B cell (primary cell): ENCODE measurements around the gene WNK2. TPM values are rescaled to one million over a fixed set of nuclear protein-coding genes. Genes with fewer than 3 reads are reported as not detected.

Source experiments
- ATAC-seq: fragments of 200-7000 bp; cut with Tn5 transposase; one replicate; pipeline ENCODE4 v1.10.0; 2021; ENCODE audit warnings: low read depth, mild to moderate bottlenecking, moderate number of reproducible peaks, moderate library complexity
- CTCF ChIA-PET: fragments of 350-600 bp; sonication (Branson Sonifier 250); formaldehyde crosslinking; loops from one replicate; lab custom pipeline; 2021; ENCODE audit warnings: antibody characterized with exemption, inconsistent platforms; lab: Charles Lee
- POLR2A ChIA-PET: fragments of 350-600 bp; sonication (Branson Sonifier 250); formaldehyde crosslinking; loops from one replicate; lab custom pipeline; 2021; ENCODE audit warnings: antibody characterized with exemption; lab: Charles Lee
- DNase-seq: peaks from one replicate; pipeline ENCODE4 v3.0.0; 2013
- H2AFZ ChIP-seq: 2 replicates; pipeline ENCODE4 v1.6.1; 2012; ENCODE audit warnings: mild to moderate bottlenecking, low read depth, low read length; ENCODE audit not compliant: insufficient read depth, poor library complexity, severe bottlenecking
- H3K27ac ChIP-seq, 2 donors: 1 replicate in 1 of 2; 2 replicates in 1 of 2; pipeline ENCODE4 v1.5.1; 2012 to 2013; ENCODE audit warnings: low read length in 2 of 2, mild to moderate bottlenecking in 2 of 2, moderate library complexity in 1 of 2
- H3K27me3 ChIP-seq, 4 experiments: fragments of 200-600 bp in 1 of 4; sonication (generic) in 1 of 4; replicated peaks in 1 of 4; 1 replicate in 2 of 4; 2 replicates in 2 of 4; pipeline versions ENCODE4 v1.6.1 to v1.7.0; 2013 to 2016; ENCODE audit warnings: low read length in 3 of 4, mild to moderate bottlenecking in 2 of 4, mixed read lengths in 1 of 4, moderate library complexity in 1 of 4; ENCODE audit not compliant: insufficient read depth in 4 of 4, control insufficient read depth in 3 of 4; ENCODE audit errors: control extremely low read depth in 1 of 4
- H3K36me3 ChIP-seq, 2 experiments: replicated peaks in 1 of 2; 1 replicate in 1 of 2; 2 replicates in 1 of 2; pipeline versions ENCODE4 v1.6.1 to v1.7.1; 2013; ENCODE audit warnings: low read length in 1 of 2; ENCODE audit not compliant: insufficient read depth in 2 of 2, control insufficient read depth in 1 of 2; ENCODE audit errors: control extremely low read depth in 1 of 2, extremely low read depth in 1 of 2
- H3K4me1 ChIP-seq, 2 donors: fragments of 200-600 bp in 1 of 2; sonication (generic) in 1 of 2; 1 replicate in 1 of 2; 2 replicates in 1 of 2; pipeline versions ENCODE4 v1.5.1 to v1.6.1; 2013 to 2017; ENCODE audit warnings: low read length in 2 of 2; ENCODE audit not compliant: control insufficient read depth in 2 of 2, insufficient read depth in 2 of 2
- H3K4me2 ChIP-seq: replicated peaks from 2 replicates; pipeline ENCODE3; 2012; ENCODE audit warnings: mild to moderate bottlenecking, low read depth, low read length; ENCODE audit not compliant: poor library complexity, severe bottlenecking
- H3K4me3 ChIP-seq, 5 experiments: fragments of 200-600 bp in 1 of 5; sonication (generic) in 1 of 5; 1 replicate in 3 of 5; 2 replicates in 2 of 5; pipeline versions ENCODE4 v1.5.1 to v1.7.0; 2011 to 2016; ENCODE audit warnings: low read length in 4 of 5, mild to moderate bottlenecking in 4 of 5, low read depth in 2 of 5, control low read depth in 1 of 5, moderate library complexity in 1 of 5; ENCODE audit not compliant: insufficient read depth in 1 of 5; ENCODE audit errors: control extremely low read depth in 1 of 5, extremely low read depth in 1 of 5
- H3K79me2 ChIP-seq: fragments of 200-600 bp; sonication (generic); one replicate; pipeline ENCODE4 v1.6.0; 2016; ENCODE audit warnings: low read length; ENCODE audit not compliant: control insufficient read depth, insufficient read depth
- H3K9ac ChIP-seq: fragments of 200-600 bp; sonication (generic); 2 replicates; pipeline ENCODE4 v1.6.1; 2017; ENCODE audit warnings: mild to moderate bottlenecking, low read length, moderate library complexity
- H3K9me3 ChIP-seq, 3 donors: one replicate each; pipeline versions ENCODE4 v1.6.1 to v1.7.1; 2013; ENCODE audit warnings: low read length in 2 of 3; ENCODE audit not compliant: control insufficient read depth in 2 of 3, insufficient read depth in 1 of 3; ENCODE audit errors: control extremely low read depth in 1 of 3
- H4K20me1 ChIP-seq: 2 replicates; pipeline ENCODE4 v1.6.0; 2012; ENCODE audit warnings: mild to moderate bottlenecking, low read length; ENCODE audit not compliant: insufficient read depth, control insufficient read depth, poor library complexity, severe bottlenecking
- H3K27ac Mint-ChIP-seq: one replicate; pipeline ENCODE4 v1.8.0; 2021; ENCODE audit warnings: mixed read lengths
- H3K27me3 Mint-ChIP-seq: one replicate; pipeline ENCODE4 v1.8.0; 2021; ENCODE audit warnings: mixed read lengths
- H3K4me1 Mint-ChIP-seq: one replicate; pipeline ENCODE4 v1.8.0; 2021; ENCODE audit warnings: mixed read lengths
- H3K4me3 Mint-ChIP-seq: one replicate; pipeline ENCODE4 v1.8.0; 2021; ENCODE audit warnings: mixed read lengths
- H3K9me3 Mint-ChIP-seq: one replicate; pipeline ENCODE4 v1.8.0; 2022; ENCODE audit warnings: mixed read lengths; ENCODE audit not compliant: insufficient read depth
- EZH2 ChIP-seq: IDR thresholded peaks from 2 replicates; pipeline ENCODE4 v1.6.1; 2012; ENCODE audit warnings: borderline replicate concordance, low read depth, mild to moderate bottlenecking, moderate library complexity, low read length; ENCODE audit not compliant: insufficient read depth, poor library complexity, severe bottlenecking
- WGBS: methylation state at CpG from one replicate; pipeline ENCODE4 v1.1.5; 2013; ENCODE audit warnings: missing lambda C conversion rate; ENCODE audit not compliant: insufficient coverage; 5-methylcytosine and 5-hydroxymethylcytosine counted together
- intact Hi-C: fragments of 100-400 bp; cut with micrococcal nuclease; formaldehyde crosslinking; loops from one replicate; pipeline ENCODE4 v1.10.0; 2022
- polyA plus RNA-seq: library from polyadenylated mRNA; depleted of rRNA; stranded (reverse); fragments of >200 nt; gene quantifications from 2 replicates; pipeline ENCODE4 v1.2.3, GENCODE V29; 2012
- total RNA-seq, 2 donors: library from RNA; stranded (reverse); fragments of 120-200 nt in 1 of 2; gene quantifications; 1 replicate in 1 of 2; 2 replicates in 1 of 2; pipeline versions ENCODE4 v1.2.3 to v1.2.4, GENCODE V29; 2013 to 2022
- TF ChIP-seq, protein P1 (sequence below): fragments of 200-600 bp; IDR thresholded peaks from one replicate; pipeline ENCODE4 v1.8.0; 2022; ENCODE audit warnings: antibody characterized with exemption, mild to moderate bottlenecking

Gene WNK2
- total and polyA plus RNA-seq, 2 donors (not counting 1 experiment from before 2014, with no cell fraction given) = 0.49 TPM; not detected in 1

DNA sequence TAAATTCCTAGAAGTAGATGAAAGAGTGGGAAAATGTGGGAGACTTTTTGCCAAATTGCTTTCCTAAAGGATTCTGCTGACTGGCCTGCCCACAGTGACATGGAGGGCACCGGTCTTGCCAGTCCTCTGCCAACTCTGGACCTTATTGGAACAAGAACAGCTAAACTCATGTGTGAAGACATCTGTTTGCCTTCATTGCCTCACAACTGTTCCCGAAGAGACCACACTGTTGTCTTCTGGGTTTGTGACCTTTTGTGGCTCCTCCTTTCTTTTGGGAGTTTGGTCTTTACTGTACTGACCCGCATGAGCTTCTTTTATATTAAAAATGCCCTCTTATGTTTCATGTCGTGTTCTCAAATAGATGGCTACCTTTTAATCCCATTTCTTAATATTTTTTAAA lies 16.1 kb upstream of the WNK2 start:
- H3K4me3 ChIP-seq = no peak overlapping the region
- no peaks in the 10 kb centered on the region for H3K4me1 Mint-ChIP-seq
- H3K4me1 ChIP-seq = no peaks in the 10 kb centered on the region
- no peaks in the 10 kb centered on the region for H3K27me3 ChIP-seq
- H3K4me2 ChIP-seq = no peak overlapping the region
- no peak for ATAC-seq
- no peak overlapping the region for H3K4me3 Mint-ChIP-seq
- ChIA-PET POLR2A (no interaction called here), CTCF (no interaction called here)
- H3K27ac Mint-ChIP-seq = no peak overlapping the region
- intact Hi-C loops = no loop called here
- H3K36me3 ChIP-seq = no peaks in the 10 kb centered on the region
- no peak overlapping the region for H2AFZ ChIP-seq
- no peak for DNase-seq
- no peak for TF ChIP-seq EZH2
- TF ChIP-seq, protein P1, sequence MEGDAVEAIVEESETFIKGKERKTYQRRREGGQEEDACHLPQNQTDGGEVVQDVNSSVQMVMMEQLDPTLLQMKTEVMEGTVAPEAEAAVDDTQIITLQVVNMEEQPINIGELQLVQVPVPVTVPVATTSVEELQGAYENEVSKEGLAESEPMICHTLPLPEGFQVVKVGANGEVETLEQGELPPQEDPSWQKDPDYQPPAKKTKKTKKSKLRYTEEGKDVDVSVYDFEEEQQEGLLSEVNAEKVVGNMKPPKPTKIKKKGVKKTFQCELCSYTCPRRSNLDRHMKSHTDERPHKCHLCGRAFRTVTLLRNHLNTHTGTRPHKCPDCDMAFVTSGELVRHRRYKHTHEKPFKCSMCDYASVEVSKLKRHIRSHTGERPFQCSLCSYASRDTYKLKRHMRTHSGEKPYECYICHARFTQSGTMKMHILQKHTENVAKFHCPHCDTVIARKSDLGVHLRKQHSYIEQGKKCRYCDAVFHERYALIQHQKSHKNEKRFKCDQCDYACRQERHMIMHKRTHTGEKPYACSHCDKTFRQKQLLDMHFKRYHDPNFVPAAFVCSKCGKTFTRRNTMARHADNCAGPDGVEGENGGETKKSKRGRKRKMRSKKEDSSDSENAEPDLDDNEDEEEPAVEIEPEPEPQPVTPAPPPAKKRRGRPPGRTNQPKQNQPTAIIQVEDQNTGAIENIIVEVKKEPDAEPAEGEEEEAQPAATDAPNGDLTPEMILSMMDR = no peak
- no peak overlapping the region for H3K9ac ChIP-seq
- H3K27ac ChIP-seq = no peak overlapping the region
- H3K27me3 Mint-ChIP-seq = peaks cover 7% of the 10 kb centered on the region
- H3K9me3 ChIP-seq = no peaks in the 10 kb centered on the region
- H3K79me2 ChIP-seq = no peaks in the 10 kb centered on the region
- WGBS = 100% methylated on average over 1 of the region's 4 CpGs
- no peaks in the 10 kb centered on the region for H3K9me3 Mint-ChIP-seq
- H4K20me1 ChIP-seq = no peaks in the 10 kb centered on the region

DNA sequence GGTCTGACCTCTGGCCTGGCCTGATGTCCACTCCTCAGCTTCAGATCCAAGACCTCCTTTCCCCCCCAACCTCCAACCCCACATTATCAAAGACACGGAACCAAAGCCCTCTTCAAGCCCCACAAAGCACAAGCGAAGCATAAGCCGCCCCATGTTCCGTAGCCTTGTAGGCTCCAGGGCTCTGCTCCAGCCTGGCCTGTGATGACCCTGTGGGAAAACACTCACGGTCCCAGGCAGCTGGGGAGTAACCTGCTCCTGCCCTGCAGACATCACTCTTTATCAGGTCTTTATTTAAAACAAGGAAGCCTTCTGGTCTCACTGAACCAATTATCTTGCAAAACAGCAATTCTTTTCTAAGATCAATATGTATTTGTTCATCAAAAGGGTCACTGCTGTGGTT lies 15.4 kb upstream of the WNK2 start:
- H3K4me1 ChIP-seq = no peaks in the 10 kb centered on the region
- H3K27ac Mint-ChIP-seq = no peak overlapping the region
- H3K4me3 Mint-ChIP-seq = no peak overlapping the region
- no peak overlapping the region for H2AFZ ChIP-seq
- H3K4me2 ChIP-seq = no peak overlapping the region
- intact Hi-C loops = no loop called here
- H3K79me2 ChIP-seq = no peaks in the 10 kb centered on the region
- H4K20me1 ChIP-seq = no peaks in the 10 kb centered on the region
- ChIA-PET POLR2A (no interaction called here), CTCF (no interaction called here)
- ATAC-seq (no peak), DNase-seq (no peak)
- TF ChIP-seq, protein P1 = no peak
- TF ChIP-seq EZH2 = no peak
- no peak overlapping the region for H3K4me3 ChIP-seq
- H3K9me3 ChIP-seq = no peaks in the 10 kb centered on the region
- 97% methylated on average over 4 of the region's 5 CpGs for WGBS
- H3K4me1 Mint-ChIP-seq = no peaks in the 10 kb centered on the region
- H3K36me3 ChIP-seq = no peaks in the 10 kb centered on the region
- peaks cover 8% of the 10 kb centered on the region for H3K27me3 Mint-ChIP-seq
- H3K9me3 Mint-ChIP-seq = no peaks in the 10 kb centered on the region
- no peak overlapping the region for H3K9ac ChIP-seq
- H3K27me3 ChIP-seq = no peaks in the 10 kb centered on the region
- no peak overlapping the region for H3K27ac ChIP-seq
